HG02981 (cell line): ENCODE measurements around the gene BCAR1.

Experiments used
- ATAC-seq: cut with Tn5 transposase; IDR thresholded peaks from one replicate; pipeline ENCODE4 v1.9.1; 2021; ENCODE audit warnings: mild to moderate bottlenecking, moderate library complexity; ENCODE audit not compliant: unreplicated experiment

Gene BCAR1

DNA sequence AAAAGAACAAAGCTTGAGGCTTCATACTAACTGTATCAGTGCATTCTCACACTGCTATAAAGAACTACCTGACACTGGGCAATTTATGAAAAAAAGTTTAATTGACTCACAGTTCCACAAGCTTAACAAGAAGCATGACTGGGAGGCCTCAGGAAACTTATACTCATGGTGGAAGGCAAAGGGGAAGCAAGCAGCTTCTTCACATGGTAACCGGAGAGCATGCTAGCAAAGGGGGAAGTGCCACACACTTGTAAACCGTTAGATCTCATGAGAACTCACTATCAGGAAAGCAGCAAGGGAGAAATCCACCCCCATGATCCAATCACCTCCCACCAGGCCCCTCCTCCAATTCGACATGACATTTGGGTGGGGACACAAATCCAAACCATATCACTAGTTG is 69.8 kb downstream of the BCAR1 start:
- ATAC-seq: no peak

GRCh38 chr16:75179208-75179607 is 72.2 kb downstream of the BCAR1 start:
- ATAC-seq: no peak
